GM10248 (cell line): ENCODE data around the gene IWS1.

Experiments used
- CTCF ChIA-PET: fragments of 300-600 bp; sonication (Branson Sonifier 250); formaldehyde crosslinking; extraction: SDS; loops from one replicate; lab custom pipeline; 2021; ENCODE audit warnings: antibody characterized with exemption; lab: Yijun Ruan, JAX
- POLR2A ChIA-PET: fragments of 350-650 bp; sonication (Branson Sonifier 250); formaldehyde crosslinking; extraction: SDS; loops from one replicate; lab custom pipeline; 2020; ENCODE audit warnings: antibody characterized with exemption; lab: Yijun Ruan, JAX
- DNase-seq: peaks from one replicate; pipeline ENCODE4 v3.0.0; 2012; ENCODE audit errors: extremely low spot score
- TF ChIP-seq, protein P1 (sequence below): IDR thresholded peaks from 2 replicates; pipeline ENCODE4 v1.5.1; 2012; ENCODE audit warnings: mild to moderate bottlenecking, low read depth; ENCODE audit errors: extremely low read depth, missing control alignments, control extremely low read depth

Gene IWS1

GRCh38 chr2:127434515-127434914 is 91.8 kb downstream of the IWS1 start:
- ChIA-PET CTCF (interaction anchor here (1.7 kb wide), 1 partner anchor 10 kb away, joined by 6 read pairs; no protein-coding TSS in a partner anchor), POLR2A (no interaction called here)
- TF ChIP-seq, protein P1, sequence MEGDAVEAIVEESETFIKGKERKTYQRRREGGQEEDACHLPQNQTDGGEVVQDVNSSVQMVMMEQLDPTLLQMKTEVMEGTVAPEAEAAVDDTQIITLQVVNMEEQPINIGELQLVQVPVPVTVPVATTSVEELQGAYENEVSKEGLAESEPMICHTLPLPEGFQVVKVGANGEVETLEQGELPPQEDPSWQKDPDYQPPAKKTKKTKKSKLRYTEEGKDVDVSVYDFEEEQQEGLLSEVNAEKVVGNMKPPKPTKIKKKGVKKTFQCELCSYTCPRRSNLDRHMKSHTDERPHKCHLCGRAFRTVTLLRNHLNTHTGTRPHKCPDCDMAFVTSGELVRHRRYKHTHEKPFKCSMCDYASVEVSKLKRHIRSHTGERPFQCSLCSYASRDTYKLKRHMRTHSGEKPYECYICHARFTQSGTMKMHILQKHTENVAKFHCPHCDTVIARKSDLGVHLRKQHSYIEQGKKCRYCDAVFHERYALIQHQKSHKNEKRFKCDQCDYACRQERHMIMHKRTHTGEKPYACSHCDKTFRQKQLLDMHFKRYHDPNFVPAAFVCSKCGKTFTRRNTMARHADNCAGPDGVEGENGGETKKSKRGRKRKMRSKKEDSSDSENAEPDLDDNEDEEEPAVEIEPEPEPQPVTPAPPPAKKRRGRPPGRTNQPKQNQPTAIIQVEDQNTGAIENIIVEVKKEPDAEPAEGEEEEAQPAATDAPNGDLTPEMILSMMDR, result no peak
- DNase-seq, result no peak

- ChIA-PET CTCF (interaction anchor here (1.3 kb wide), 1 partner anchor 48 kb away, joined by 3 read pairs; no protein-coding TSS in a partner anchor), POLR2A (no interaction called here)
- TF ChIP-seq, protein P1, result no peak
- DNase-seq, result no peak
These were observed 94.8 kb downstream of the IWS1 start for GRCh38 chr2:127431408-127432023.
